Calu3 (cell line): ENCODE results near the gene SHMT1. TPM values are rescaled to one million over a fixed set of nuclear protein-coding genes. Genes with fewer than 3 reads are reported as not detected.
"Not testable (repeated sequence)": the region's sequence is repeated elsewhere in the genome, so short reads cannot be mapped to it uniquely, and the experiment has no call there.

Experiments
- BruUV-seq: library from RNA; stranded (reverse); fragments of 400-500 nt; replicated peaks from 2 replicates; lab custom pipeline; 2021; lab: Mats Ljungman, UMichigan
- CTCF ChIA-PET: fragments of 300-600 bp; sonication (Branson Sonifier 250); formaldehyde crosslinking; loops from one replicate; lab custom pipeline; 2022; ENCODE audit warnings: antibody characterized with exemption; lab: Charles Lee
- DNase-seq: peaks from one replicate; pipeline ENCODE4 v3.0.0; 2022
- H3K27ac Mint-ChIP-seq: one replicate; pipeline ENCODE4 v1.8.0; 2022; ENCODE audit warnings: mixed read lengths; ENCODE audit not compliant: unreplicated experiment
- H3K27me3 Mint-ChIP-seq: one replicate; pipeline ENCODE4 v1.8.0; 2022; ENCODE audit warnings: mixed read lengths; ENCODE audit not compliant: unreplicated experiment
- H3K36me3 Mint-ChIP-seq: one replicate; pipeline ENCODE4 v1.8.0; 2022; ENCODE audit warnings: mild to moderate bottlenecking, moderate library complexity, mixed read lengths; ENCODE audit not compliant: insufficient read depth, unreplicated experiment
- H3K4me1 Mint-ChIP-seq: one replicate; pipeline ENCODE4 v1.8.0; 2022; ENCODE audit warnings: mild to moderate bottlenecking, low read depth, mixed read lengths; ENCODE audit not compliant: unreplicated experiment
- H3K4me3 Mint-ChIP-seq: one replicate; pipeline ENCODE4 v1.8.0; 2022; ENCODE audit warnings: mild to moderate bottlenecking, low read depth, moderate library complexity, mixed read lengths; ENCODE audit not compliant: unreplicated experiment
- H3K9me3 Mint-ChIP-seq: one replicate; pipeline ENCODE4 v1.8.0; 2022; ENCODE audit warnings: low read depth, mixed read lengths; ENCODE audit not compliant: unreplicated experiment
- CTCF ChIP-seq: fragments of 200-600 bp; IDR thresholded peaks from one replicate; pipeline ENCODE4 v1.8.0; 2022; ENCODE audit warnings: antibody characterized with exemption; ENCODE audit not compliant: unreplicated experiment
- intact Hi-C: fragments of 100-400 bp; cut with micrococcal nuclease; formaldehyde crosslinking; loops from one replicate; pipeline ENCODE4 v1.10.0; 2022; ENCODE audit not compliant: unreplicated experiment
- total RNA-seq: library from RNA; stranded (reverse); gene quantifications from 2 replicates; pipeline ENCODE4 v1.2.3, GENCODE V29; 2022

SHMT1 gene
- total RNA-seq, 1 experiment from 2014 or later, result 52.3 TPM

- Mint-ChIP-seq H3K4me3 (peak within 1 kb of the TSS; percentile 92), H3K27ac (peak within 1 kb of the TSS; percentile 98), H3K27me3 (no peaks in the 10 kb centered on the region), H3K4me1 (peaks cover 12% of the 10 kb centered on the region), H3K36me3 (peaks cover 42% of the 10 kb centered on the region), H3K9me3 (no peaks in the 10 kb centered on the region)
- no peak for TF ChIP-seq CTCF
- CTCF ChIA-PET, result interaction anchor here (0.9 kb wide), 1 partner anchor 48 kb away, joined by 3 read pairs; no protein-coding TSS in a partner anchor
- DNase-seq, result peak; percentile 94
- intact Hi-C loops, result no loop called here
- no TSS peak for BruUV-seq
These were observed 48.4 kb downstream of the SHMT1 start, which contains the start of the genes SMCR8 and TOP3A for GRCh38 chr17:18314731-18315561. TSS of gene SMCR8 (plus strand) at chr17:18315293. CDS start at chr17:18315790, 497 bp downstream. TSS of gene TOP3A (minus strand) at chr17:18314994. CDS start at chr17:18314778, 216 bp downstream.

- intact Hi-C loops, result no loop called here
- no peak for TF ChIP-seq CTCF
- Mint-ChIP-seq H3K27me3 (no peaks in the 10 kb centered on the region), H3K27ac (peak overlapping the region; percentile 64), H3K9me3 (no peaks in the 10 kb centered on the region), H3K36me3 (peaks cover 34% of the 10 kb centered on the region), H3K4me1 (peaks cover 10% of the 10 kb centered on the region), H3K4me3 (peak overlapping the region; percentile 92)
- no peak for DNase-seq
- no TSS peak for BruUV-seq
- CTCF ChIA-PET, result interaction anchor here (0.7 to 0.9 kb wide), 2 partner anchors 48 to 131 kb away, joined by 3 to 4 read pairs; partner anchors contain the start of gene ALKBH5
These were observed 49.2 kb downstream of the SHMT1 start for GRCh38 chr17:18314059-18314730.

- Mint-ChIP-seq H3K36me3 (peaks cover 25% of the 10 kb centered on the region), H3K27ac (no peak overlapping the region), H3K4me1 (peaks cover 10% of the 10 kb centered on the region), H3K27me3 (no peaks in the 10 kb centered on the region), H3K4me3 (no peak overlapping the region), H3K9me3 (no peaks in the 10 kb centered on the region)
- DNase-seq, result no peak
- BruUV-seq, result no TSS peak
- TF ChIP-seq CTCF, result no peak
- intact Hi-C loops, result no loop called here
- CTCF ChIA-PET, result no interaction called here
These were observed 54.1 kb downstream of the SHMT1 start for GRCh38 chr17:18309202-18309601.

GRCh38 chr17:18303206-18303605, 60.1 kb downstream of the SHMT1 start:
- DNase-seq, CTCF ChIA-PET, H3K27ac Mint-ChIP-seq, H3K4me3 Mint-ChIP-seq, intact Hi-C loops, BruUV-seq, H3K9me3 Mint-ChIP-seq, H3K4me1 Mint-ChIP-seq, H3K27me3 Mint-ChIP-seq: not testable (repeated sequence)
- peaks cover 32% of the 10 kb centered on the region for H3K36me3 Mint-ChIP-seq
